T-helper 17 cell (primary cell): ENCODE results near the gene TMEM185A. TPM values are rescaled to one million over a fixed set of nuclear protein-coding genes. Genes with fewer than 3 reads are reported as not detected.
A peak's percentile ranks its signal among the peaks of the same experiment; 100 is the strongest.
"Not testable (repeated sequence)": the region's sequence is repeated elsewhere in the genome, so short reads cannot be mapped to it uniquely, and the experiment has no call there.

ENCODE experiments used
- ATAC-seq: fragments of 150-1000 bp; cut with Tn5 transposase; 2 replicates; pipeline ENCODE4 v1.10.0; 2021; ENCODE audit warnings: mild to moderate bottlenecking, moderate library complexity
- DNase-seq, 3 donors: peaks; one replicate each; pipeline versions ENCODE4 v3.0.0 to v3.0.0-alpha.2; 2020 to 2021
- H3K9me3 ChIP-seq: one replicate; pipeline ENCODE4 v1.7.0; 2013; ENCODE audit warnings: low read length, mild to moderate bottlenecking; ENCODE audit not compliant: control insufficient read depth, poor library complexity, severe bottlenecking
- H3K27ac Mint-ChIP-seq: one replicate; pipeline ENCODE4 v1.8.0; 2022; ENCODE audit warnings: mild to moderate bottlenecking, moderate library complexity, mixed read lengths
- H3K27me3 Mint-ChIP-seq: one replicate; pipeline ENCODE4 v1.8.0; 2022; ENCODE audit warnings: mixed read lengths
- H3K36me3 Mint-ChIP-seq: one replicate; pipeline ENCODE4 v1.8.0; 2022; ENCODE audit warnings: low read depth, mixed read lengths
- H3K4me1 Mint-ChIP-seq: one replicate; pipeline ENCODE4 v1.8.0; 2022; ENCODE audit warnings: mild to moderate bottlenecking, mixed read lengths
- H3K4me3 Mint-ChIP-seq: one replicate; pipeline ENCODE4 v1.8.0; 2022; ENCODE audit warnings: mild to moderate bottlenecking, moderate library complexity, mixed read lengths
- total RNA-seq, 4 donors: library from RNA in 2 of 4; stranded (reverse) in 2 of 4; gene quantifications; one replicate each; pipeline ENCODE4 v1.2.3 and lab custom pipeline; 2022 to 2026

TMEM185A gene
- total RNA-seq, 2 donors from 2014 or later, result 10.6 to 20.7 TPM

DNA sequence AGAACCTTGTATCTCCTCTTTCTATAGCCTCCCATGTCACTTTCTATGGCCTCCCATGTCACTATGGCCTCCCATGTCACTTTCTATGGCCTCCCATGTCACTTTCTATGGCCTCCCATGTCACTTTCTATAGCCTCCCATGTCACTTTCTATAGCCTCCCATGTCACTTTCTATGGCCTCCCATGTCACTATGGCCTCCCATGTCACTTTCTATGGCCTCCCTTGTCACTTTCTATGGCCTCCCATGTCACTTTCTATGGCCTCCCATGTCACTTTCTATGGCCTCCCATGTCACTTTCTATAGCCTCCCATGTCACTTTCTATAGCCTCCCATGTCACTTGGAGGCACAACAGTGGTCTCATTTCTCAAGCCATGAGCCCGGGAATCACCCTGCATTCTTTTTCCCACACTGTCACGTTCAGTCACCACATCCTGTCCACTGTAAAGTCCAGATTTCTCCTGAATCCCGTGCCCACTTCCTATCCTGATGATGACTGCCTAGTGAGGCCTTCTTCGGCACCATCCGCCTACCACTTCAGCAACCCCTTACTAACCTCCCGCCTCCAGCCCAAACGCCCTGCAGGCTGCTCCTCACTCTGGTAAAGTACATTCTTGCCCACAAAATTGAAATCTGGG lies 26.2 kb downstream of the TMEM185A start:
- not testable (repeated sequence) for DNase-seq, H3K9me3 ChIP-seq, H3K4me3 Mint-ChIP-seq, ATAC-seq, H3K4me1 Mint-ChIP-seq, H3K36me3 Mint-ChIP-seq, H3K27me3 Mint-ChIP-seq
- peak overlapping the region; percentile 24 for H3K27ac Mint-ChIP-seq

DNA sequence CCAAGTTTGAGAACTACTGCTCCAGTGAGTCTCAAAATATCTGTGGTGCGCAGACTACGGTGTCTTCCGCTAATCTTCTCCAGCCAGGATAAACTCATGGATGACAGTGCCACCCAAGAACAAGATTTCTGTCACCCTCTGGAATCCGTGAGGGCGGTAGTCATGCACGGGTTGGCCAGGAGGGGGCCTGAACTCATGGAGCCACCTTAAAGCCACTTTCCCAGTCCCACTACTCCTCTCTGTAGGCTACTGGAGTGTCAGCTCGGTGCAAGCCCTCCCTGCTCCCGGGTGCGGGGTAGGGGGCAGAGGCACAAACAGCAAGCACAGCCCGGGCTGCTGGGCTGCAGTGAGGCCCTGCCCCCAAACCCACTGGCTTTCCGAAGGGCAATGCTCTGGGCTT lies 33.0 kb downstream of the TMEM185A start:
- ATAC-seq, H3K27me3 Mint-ChIP-seq, H3K27ac Mint-ChIP-seq, H3K4me1 Mint-ChIP-seq, H3K4me3 Mint-ChIP-seq, DNase-seq, H3K36me3 Mint-ChIP-seq, H3K9me3 ChIP-seq: not testable (repeated sequence)

DNA sequence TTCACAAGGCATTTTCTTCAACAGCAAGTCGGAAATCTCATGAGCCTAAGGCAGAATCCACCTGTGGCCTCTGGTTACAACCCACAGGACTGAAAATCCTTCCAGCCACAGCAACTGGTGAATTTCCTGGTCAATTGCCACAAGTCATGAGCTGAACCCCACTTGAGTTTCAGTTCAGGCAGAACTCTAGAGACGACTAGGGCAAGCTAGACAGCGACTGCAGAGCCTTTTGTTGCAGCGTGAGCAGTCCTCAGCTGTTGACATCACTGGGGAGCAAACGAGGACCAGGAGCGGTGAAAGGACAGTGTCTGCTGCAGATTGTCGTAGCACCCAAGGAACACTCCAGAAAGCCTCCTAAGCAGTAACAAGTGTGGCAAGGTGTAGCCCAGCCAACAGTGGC lies 35.6 kb downstream of the TMEM185A start:
- not testable (repeated sequence) for H3K27me3 Mint-ChIP-seq, H3K4me3 Mint-ChIP-seq

DNA sequence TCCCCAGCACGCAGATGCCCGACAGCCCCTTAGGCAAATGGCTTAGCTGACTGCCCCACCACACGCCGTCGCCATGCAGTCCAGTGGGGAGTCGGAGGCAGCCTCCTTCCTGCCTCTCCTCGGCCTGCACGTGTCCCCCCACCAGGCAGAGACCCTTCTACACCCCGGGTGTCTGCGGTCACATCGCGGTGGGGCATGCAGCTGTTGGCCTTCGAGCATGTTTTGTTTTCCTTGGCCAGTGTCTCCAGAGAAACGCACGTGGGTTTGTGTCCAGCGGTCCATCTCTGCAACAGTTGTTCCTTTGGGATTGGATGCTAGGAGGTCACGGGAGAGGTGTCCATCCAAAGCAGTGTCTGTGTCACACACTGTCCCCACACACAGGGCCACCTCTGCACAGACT lies 36.4 kb downstream of the TMEM185A start, which contains the start of gene HSFX2:
HSFX2 (minus strand) TSS at position 101 of the 400 bp plus-strand sequence. CDS start 614 bp downstream, outside the sequence.
- H3K27me3 Mint-ChIP-seq, H3K36me3 Mint-ChIP-seq, H3K9me3 ChIP-seq, H3K27ac Mint-ChIP-seq, H3K4me1 Mint-ChIP-seq, DNase-seq, ATAC-seq, H3K4me3 Mint-ChIP-seq: not testable (repeated sequence)

More for the DNA sequence above, 35.6 kb downstream of the TMEM185A start:
- H3K9me3 ChIP-seq, ATAC-seq, H3K27ac Mint-ChIP-seq, H3K4me1 Mint-ChIP-seq, H3K36me3 Mint-ChIP-seq, DNase-seq: not testable (repeated sequence)

DNA sequence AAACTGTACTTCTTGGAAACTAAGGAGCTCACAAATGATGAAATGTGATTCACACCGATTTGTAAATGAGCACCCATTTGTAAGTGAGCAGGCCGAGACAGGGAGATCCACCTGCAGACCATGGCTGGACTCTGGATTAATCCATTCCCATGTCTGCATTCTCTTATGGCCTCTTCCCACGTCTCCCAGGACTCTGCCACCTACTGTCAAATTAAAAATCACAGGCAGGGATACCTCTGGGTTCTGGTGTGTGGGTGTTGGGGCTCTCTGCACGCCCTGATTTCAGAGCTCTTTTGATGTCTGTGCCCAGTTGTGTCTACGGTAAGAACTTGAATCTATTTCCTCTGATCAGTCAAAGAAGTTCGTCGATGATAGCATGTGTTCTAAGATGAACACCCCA lies 40.6 kb downstream of the TMEM185A start:
- not testable (repeated sequence) for H3K27me3 Mint-ChIP-seq, H3K4me1 Mint-ChIP-seq, DNase-seq, H3K36me3 Mint-ChIP-seq, H3K4me3 Mint-ChIP-seq, H3K27ac Mint-ChIP-seq, H3K9me3 ChIP-seq, ATAC-seq

DNA sequence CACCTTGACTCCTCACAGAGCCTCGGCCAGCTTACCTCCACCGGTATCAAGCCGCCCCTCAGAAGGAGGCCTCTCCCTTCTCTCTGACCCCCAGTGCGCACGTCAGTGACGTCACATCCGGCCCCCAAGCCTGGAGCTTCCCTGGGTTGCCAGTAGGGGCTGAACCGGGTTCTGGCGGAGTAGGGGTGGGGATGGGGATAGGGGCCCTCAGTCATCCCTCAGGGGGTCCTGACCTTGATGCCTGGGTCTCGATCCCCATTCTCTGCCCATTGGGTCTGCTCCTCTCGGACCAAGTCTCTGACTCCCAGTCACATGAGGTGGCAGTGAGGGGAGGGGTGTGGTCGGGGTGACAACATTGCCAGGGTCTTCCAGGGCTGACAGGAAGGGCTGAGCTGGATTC lies 44.2 kb downstream of the TMEM185A start, which contains the start of gene MAGEA9B:
MAGEA9B (minus strand) TSS at position 101 of the 400 bp plus-strand sequence. CDS start 4,280 bp downstream, outside the sequence.
- not testable (repeated sequence) for H3K27me3 Mint-ChIP-seq, H3K36me3 Mint-ChIP-seq, H3K4me1 Mint-ChIP-seq, H3K27ac Mint-ChIP-seq, H3K4me3 Mint-ChIP-seq, DNase-seq, H3K9me3 ChIP-seq, ATAC-seq

DNA sequence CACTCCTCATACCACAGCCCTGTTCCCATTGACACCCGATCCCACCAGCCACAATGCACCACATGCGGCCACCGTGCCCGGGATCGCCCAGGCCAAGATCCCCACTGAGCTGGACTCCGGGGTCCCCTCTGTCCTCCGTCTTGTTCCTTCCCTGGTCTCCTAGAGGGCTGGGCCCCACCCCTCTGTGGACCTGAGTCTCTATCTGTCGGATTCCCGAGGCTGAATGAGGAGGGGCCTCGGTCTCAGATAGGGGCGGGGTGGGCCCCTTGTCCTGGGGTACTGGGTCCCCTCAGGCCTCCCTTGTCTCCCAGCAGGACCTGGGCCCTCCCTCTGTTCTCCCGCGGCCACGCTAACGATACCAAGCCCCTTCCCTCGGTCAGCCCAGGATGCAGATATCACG lies 46.0 kb downstream of the TMEM185A start:
- not testable (repeated sequence) for H3K27me3 Mint-ChIP-seq, H3K4me3 Mint-ChIP-seq, DNase-seq, H3K9me3 ChIP-seq, H3K27ac Mint-ChIP-seq, ATAC-seq, H3K4me1 Mint-ChIP-seq, H3K36me3 Mint-ChIP-seq

DNA sequence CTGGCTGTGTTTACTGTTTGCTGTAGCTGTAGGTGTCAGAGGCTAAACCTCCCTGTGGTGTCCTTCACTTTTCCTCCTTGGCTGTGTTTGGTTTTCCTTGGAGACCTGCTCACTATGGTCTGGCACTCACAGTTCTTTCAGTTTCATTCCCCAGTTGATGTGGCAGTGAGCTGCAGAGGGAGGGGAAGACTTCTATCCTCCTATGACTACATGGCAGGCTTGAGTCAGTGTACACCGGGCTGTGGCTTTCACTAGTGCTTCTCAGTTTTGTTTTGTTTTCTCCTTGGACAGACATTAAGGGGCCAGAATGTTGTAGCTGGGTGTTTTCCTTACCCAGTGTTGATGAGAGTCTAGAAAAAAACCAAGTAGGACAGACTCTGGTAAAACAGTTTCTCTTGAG lies 58.1 kb downstream of the TMEM185A start:
- not testable (repeated sequence) for H3K4me1 Mint-ChIP-seq, H3K27ac Mint-ChIP-seq, H3K9me3 ChIP-seq, H3K36me3 Mint-ChIP-seq, ATAC-seq, DNase-seq, H3K4me3 Mint-ChIP-seq, H3K27me3 Mint-ChIP-seq

DNA sequence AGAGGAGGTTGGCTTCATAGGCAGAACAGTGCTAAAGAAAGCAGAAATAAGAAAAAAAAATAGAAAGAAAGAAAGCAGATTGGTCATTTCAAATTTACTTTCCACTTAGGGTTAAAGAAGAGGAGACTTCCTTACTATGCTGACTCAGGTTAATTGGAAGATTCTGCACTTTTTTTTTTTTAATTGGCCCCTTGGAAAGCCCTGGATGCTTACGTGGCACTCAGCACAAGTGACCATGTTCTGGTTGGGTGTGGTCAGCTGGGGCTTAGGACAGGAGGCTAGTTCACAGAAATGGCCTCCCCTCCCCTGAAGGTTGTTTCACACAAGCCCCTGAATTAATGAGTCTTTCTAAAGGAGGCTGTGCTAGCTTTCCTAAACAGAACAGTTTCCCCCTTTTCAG lies 58.8 kb downstream of the TMEM185A start:
- H3K27me3 Mint-ChIP-seq, result no peaks in the 10 kb centered on the region
- no peaks in the 10 kb centered on the region for H3K36me3 Mint-ChIP-seq
- no peak for DNase-seq
- H3K9me3 ChIP-seq, result no peaks in the 10 kb centered on the region
- no peak overlapping the region for H3K4me3 Mint-ChIP-seq
- no peaks in the 10 kb centered on the region for H3K4me1 Mint-ChIP-seq
- no peak overlapping the region for H3K27ac Mint-ChIP-seq
- no peak for ATAC-seq

DNA sequence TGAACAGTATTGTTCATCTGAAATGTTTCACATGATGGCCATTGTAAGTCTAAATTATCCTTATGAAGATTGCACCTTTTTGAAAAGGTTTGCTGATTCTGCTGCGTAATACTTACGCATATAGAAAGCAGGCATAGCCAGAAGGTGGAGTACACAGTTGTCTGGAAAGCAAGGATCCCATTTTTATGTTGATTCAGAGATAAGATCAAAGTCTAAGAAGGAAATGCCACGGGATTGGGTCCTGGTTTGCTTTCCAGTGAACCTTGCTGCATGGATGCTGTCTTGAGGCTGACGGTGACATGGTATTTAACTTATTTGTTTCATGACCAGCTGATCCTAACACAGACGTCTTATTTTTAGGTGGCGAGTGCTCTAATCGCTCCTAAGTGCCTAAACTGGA lies 59.8 kb downstream of the TMEM185A start:
- H3K9me3 ChIP-seq, result no peaks in the 10 kb centered on the region
- H3K27ac Mint-ChIP-seq, result no peak overlapping the region
- no peak overlapping the region for H3K4me3 Mint-ChIP-seq
- no peaks in the 10 kb centered on the region for H3K36me3 Mint-ChIP-seq
- no peaks in the 10 kb centered on the region for H3K27me3 Mint-ChIP-seq
- no peaks in the 10 kb centered on the region for H3K4me1 Mint-ChIP-seq
- ATAC-seq (no peak), DNase-seq (no peak)

DNA sequence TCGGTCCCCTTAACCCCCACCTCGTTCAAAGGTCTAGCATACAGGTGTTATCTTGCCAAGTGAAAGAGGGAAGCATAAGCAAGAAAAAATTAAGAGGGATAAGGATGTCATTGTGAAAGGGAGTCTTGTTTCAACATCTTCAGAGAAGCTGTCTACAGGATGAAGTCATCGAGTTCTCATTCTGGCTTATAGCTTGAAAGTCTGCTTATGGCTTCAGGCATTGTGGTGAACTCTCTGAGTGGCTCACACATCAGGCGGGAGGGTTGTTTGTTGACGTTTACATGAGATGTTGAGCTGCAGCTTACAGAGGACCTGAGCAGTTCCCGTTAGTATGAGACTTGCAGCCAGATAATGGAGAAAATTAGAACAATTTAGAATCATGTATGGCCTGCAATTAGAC lies 60.9 kb downstream of the TMEM185A start:
- ATAC-seq, result no peak
- no peak for DNase-seq
- Mint-ChIP-seq H3K4me3 (no peak overlapping the region), H3K27ac (no peak overlapping the region), H3K36me3 (no peaks in the 10 kb centered on the region), H3K4me1 (no peaks in the 10 kb centered on the region), H3K27me3 (no peaks in the 10 kb centered on the region)
- H3K9me3 ChIP-seq, result no peaks in the 10 kb centered on the region

DNA sequence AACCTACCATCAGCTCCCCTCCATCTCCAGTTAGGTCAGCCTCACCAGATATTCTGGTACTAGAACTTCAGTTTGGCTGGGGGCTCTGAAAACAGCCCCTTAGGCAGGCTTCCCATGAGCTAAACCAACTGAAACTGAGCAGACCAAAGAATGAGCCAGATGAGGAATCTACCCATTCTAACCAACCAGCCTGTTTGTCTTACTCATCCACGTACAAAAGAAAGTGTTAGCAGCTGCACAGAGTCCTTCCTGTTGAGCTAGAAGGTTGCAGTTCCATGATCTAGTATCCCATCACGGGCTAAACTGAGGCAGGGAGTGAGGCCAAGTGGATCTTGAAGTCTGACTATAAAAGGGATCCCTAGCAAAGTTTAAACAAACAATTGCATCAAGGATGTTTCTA lies 61.8 kb downstream of the TMEM185A start:
- no peak for DNase-seq
- Mint-ChIP-seq H3K4me1 (no peaks in the 10 kb centered on the region), H3K36me3 (no peaks in the 10 kb centered on the region), H3K4me3 (no peak overlapping the region), H3K27me3 (no peaks in the 10 kb centered on the region), H3K27ac (no peak overlapping the region)
- no peak for ATAC-seq
- no peaks in the 10 kb centered on the region for H3K9me3 ChIP-seq

DNA sequence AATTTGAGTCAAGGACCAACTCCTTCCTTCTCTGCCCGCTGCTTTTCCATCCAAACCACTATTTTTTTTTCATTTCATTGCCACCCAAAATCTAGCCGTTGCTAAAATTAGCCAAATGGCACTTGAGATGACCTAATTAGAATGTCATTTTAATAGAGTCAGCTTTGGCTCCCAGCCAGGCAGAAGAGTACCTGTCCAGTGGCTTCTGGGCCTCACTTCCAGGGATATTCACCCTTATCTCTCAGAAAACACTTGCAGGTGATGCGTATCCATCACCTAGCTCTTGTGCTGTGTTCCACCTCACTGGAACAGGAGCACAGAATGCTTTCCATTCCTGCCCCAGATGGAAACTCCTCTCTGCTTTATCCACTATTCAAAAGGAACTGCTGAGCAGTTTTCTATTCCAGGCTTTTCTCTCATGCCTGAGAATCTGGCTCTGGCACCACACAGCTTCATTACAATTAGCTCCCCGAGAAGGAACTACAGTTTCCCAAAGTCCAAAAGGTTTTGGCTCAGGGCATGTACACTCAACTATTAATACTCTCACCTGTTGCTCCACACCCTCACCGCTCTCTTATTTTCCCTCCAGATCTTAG lies 62.8 kb downstream of the TMEM185A start:
- H3K9me3 ChIP-seq, result no peaks in the 10 kb centered on the region
- Mint-ChIP-seq H3K36me3 (no peaks in the 10 kb centered on the region), H3K27me3 (no peaks in the 10 kb centered on the region), H3K27ac (no peak overlapping the region), H3K4me1 (no peaks in the 10 kb centered on the region), H3K4me3 (no peak overlapping the region)
- DNase-seq (no peak), ATAC-seq (no peak)
